GM12878 (cell line): ENCODE measurements around the gene IL17B.

ENCODE experiments used
- CTCF ChIP-seq, 3 experiments: IDR thresholded peaks in 2 of 3; conservative IDR thresholded peaks in 1 of 3; 2 replicates each; pipeline ENCODE4 v1.5.1; 2011; ENCODE audit warnings: low read depth in 3 of 3, low read length in 3 of 3, mild to moderate bottlenecking in 3 of 3, control low read depth in 2 of 3, moderate library complexity in 2 of 3, inconsistent platforms in 1 of 3, mixed read lengths in 1 of 3; ENCODE audit not compliant: control insufficient read depth in 2 of 3, insufficient read depth in 1 of 3; ENCODE audit errors: extremely low read depth in 1 of 3
- TCF12 ChIP-seq: IDR thresholded peaks from 2 replicates; pipeline ENCODE4 v1.6.1; 2011; ENCODE audit warnings: low read depth, mild to moderate bottlenecking, low read length

- TF ChIP-seq TCF12 = no peak
- TF ChIP-seq CTCF (IDR thresholded peaks at IDR 0.05 in 2 of 3, conservative IDR thresholded peaks at IDR 0.05 in 1 of 3; ENCODE audit: control insufficient read depth in 2 of 3, extremely low read depth in 1 of 3, insufficient read depth in 1 of 3, low read depth in 3 of 3, low read length in 3 of 3) = no peak
Observed at GRCh38 chr5:149356391-149356790, 22.7 kb downstream of the IL17B start.
